Endothelial cell of umbilical vein (primary cell): Measurements from ENCODE around the gene ARFGEF3. TPM values are rescaled to one million over a fixed set of nuclear protein-coding genes. Genes with fewer than 3 reads are reported as not detected.

Experiments used
- BruUV-seq: library from RNA; stranded (reverse); fragments of 400-500 nt; replicated peaks from 2 replicates; lab custom pipeline; 2021; lab: Mats Ljungman, UMichigan
- CTCF ChIA-PET: fragments of 300-600, 350-600 bp; sonication (Branson Sonifier 250); formaldehyde crosslinking; loops from one replicate; lab custom pipeline; 2021; ENCODE audit warnings: antibody characterized with exemption, inconsistent platforms; lab: Charles Lee
- POLR2A ChIA-PET: fragments of 300-600, 350-600 bp; sonication (Branson Sonifier 250); formaldehyde crosslinking; loops from one replicate; lab custom pipeline; 2021; ENCODE audit warnings: antibody characterized with exemption, inconsistent platforms; lab: Charles Lee
- DNase-seq: peaks from one replicate; pipeline ENCODE4 v3.0.0-alpha.2; 2011; ENCODE audit warnings: low read depth, low spot score
- FAIRE-seq: peaks from 2 replicates; lab custom pipeline; 2011; peaks lifted over from hg19 to GRCh38; lab: Jason Lieb, UNC
- H2AFZ ChIP-seq: 2 replicates; pipeline ENCODE4 v1.6.0; 2012; ENCODE audit warnings: low read depth, low read length, control low read depth, inconsistent platforms
- H3K27ac ChIP-seq: 2 replicates; pipeline ENCODE4 v1.5.1; 2011; ENCODE audit warnings: low read depth, mild to moderate bottlenecking, control low read depth, low read length, moderate library complexity; ENCODE audit not compliant: insufficient read depth
- H3K27me3 ChIP-seq, 2 experiments: 2 replicates each; pipeline versions ENCODE4 v1.6.0 to v1.6.1; 2011; ENCODE audit warnings: low read length in 2 of 2, mixed read lengths in 1 of 2; ENCODE audit not compliant: control insufficient read depth in 2 of 2, insufficient read depth in 2 of 2
- H3K36me3 ChIP-seq, 2 experiments: 2 replicates in 1 of 2; 3 replicates in 1 of 2; pipeline ENCODE4 v1.5.1; 2011; ENCODE audit warnings: low read length in 2 of 2, mild to moderate bottlenecking in 1 of 2, moderate library complexity in 1 of 2; ENCODE audit not compliant: control insufficient read depth in 2 of 2, insufficient read depth in 2 of 2; ENCODE audit errors: extremely low read depth in 1 of 2
- H3K4me1 ChIP-seq: 3 replicates; pipeline ENCODE4 v1.5.1; 2011; ENCODE audit warnings: mild to moderate bottlenecking, low read length; ENCODE audit not compliant: control insufficient read depth, insufficient read depth; ENCODE audit errors: extremely low read depth
- H3K4me2 ChIP-seq: 2 replicates; pipeline ENCODE4 v1.6.1; 2011; ENCODE audit warnings: low read length, control low read depth, mixed read lengths; ENCODE audit not compliant: insufficient read depth
- H3K4me3 ChIP-seq, 3 experiments: fragments of 200-600 bp in 1 of 3; sonication (generic), shearing (Covaris generic) in 1 of 3; replicated peaks in 1 of 3; 2 replicates each; pipeline ENCODE4 v1.5.1; 2011 to 2016; ENCODE audit warnings: control low read depth in 3 of 3, low read length in 3 of 3, mild to moderate bottlenecking in 2 of 3, inconsistent platforms in 1 of 3, low read depth in 1 of 3, moderate library complexity in 1 of 3; ENCODE audit not compliant: insufficient read depth in 1 of 3
- H3K79me2 ChIP-seq: 2 replicates; pipeline ENCODE4 v1.6.0; 2012; ENCODE audit warnings: low read length, inconsistent platforms; ENCODE audit not compliant: control insufficient read depth, insufficient read depth
- H3K9ac ChIP-seq: replicated peaks from 2 replicates; pipeline ENCODE3; 2011; ENCODE audit warnings: low read length, control low read depth; ENCODE audit not compliant: insufficient read depth; ENCODE audit errors: extremely low read depth
- H3K9me1 ChIP-seq: replicated peaks from 3 replicates; pipeline ENCODE4 v1.6.0; 2011; ENCODE audit warnings: mild to moderate bottlenecking, low read length; ENCODE audit not compliant: control insufficient read depth, insufficient read depth; ENCODE audit errors: extremely low read depth
- H3K9me3 ChIP-seq: replicated peaks from 2 replicates; pipeline ENCODE4 v1.5.1; 2012; ENCODE audit warnings: low read length, inconsistent platforms; ENCODE audit not compliant: control insufficient read depth, insufficient read depth
- H4K20me1 ChIP-seq: replicated peaks from 2 replicates; pipeline ENCODE3; 2011; ENCODE audit warnings: mild to moderate bottlenecking, low read length; ENCODE audit not compliant: control insufficient read depth, insufficient read depth; ENCODE audit errors: extremely low read depth
- CTCF ChIP-seq, 2 donors: IDR thresholded peaks; 1 replicate in 1 of 2; 2 replicates in 1 of 2; pipeline ENCODE4 v1.5.1; 2011; ENCODE audit warnings: low read length in 2 of 2, mild to moderate bottlenecking in 2 of 2, moderate library complexity in 2 of 2, control low read depth in 1 of 2, inconsistent platforms in 1 of 2, low read depth in 1 of 2; ENCODE audit not compliant: insufficient read depth in 1 of 2; ENCODE audit errors: extremely low read depth in 1 of 2
- EZH2 ChIP-seq: IDR thresholded peaks from 2 replicates; pipeline ENCODE4 v1.6.1; 2012; ENCODE audit warnings: borderline replicate concordance, low read depth, mild to moderate bottlenecking, moderate library complexity, low read length, inconsistent platforms; ENCODE audit not compliant: severe bottlenecking
- FOS ChIP-seq: IDR thresholded peaks from 2 replicates; pipeline ENCODE4 v1.6.1; 2011; ENCODE audit warnings: mild to moderate bottlenecking, low read length, moderate library complexity, borderline replicate concordance; ENCODE audit not compliant: insufficient read depth
- GATA2 ChIP-seq: IDR thresholded peaks from 2 replicates; pipeline ENCODE4 v1.7.0; 2011; ENCODE audit warnings: low read depth, mild to moderate bottlenecking, moderate library complexity, mixed read lengths, low read length; ENCODE audit not compliant: insufficient read length, insufficient read depth
- JUN ChIP-seq: IDR thresholded peaks from 2 replicates; pipeline ENCODE4 v1.6.1; 2011; ENCODE audit warnings: borderline replicate concordance, low read depth; ENCODE audit not compliant: insufficient read length, insufficient read depth
- MAX ChIP-seq: IDR thresholded peaks from 2 replicates; pipeline ENCODE4 v1.6.1; 2011; ENCODE audit not compliant: insufficient read depth, insufficient read length
- MYC ChIP-seq: IDR thresholded peaks from one replicate; pipeline ENCODE4 v1.6.1; 2011; ENCODE audit warnings: mild to moderate bottlenecking, low read depth, low read length
- POLR2A ChIP-seq: IDR thresholded peaks from 2 replicates; pipeline ENCODE4 v1.6.1; 2012; ENCODE audit warnings: low read depth, mild to moderate bottlenecking, control low read depth, low read length
- POLR2AphosphoS5 ChIP-seq: IDR thresholded peaks from 2 replicates; pipeline ENCODE4 v1.6.1; 2012; ENCODE audit warnings: low read depth, mild to moderate bottlenecking, control low read depth, low read length, moderate library complexity; ENCODE audit not compliant: insufficient read depth
- dilution Hi-C: fragments of 300-500 bp; cut with MboI; formaldehyde crosslinking; loops from one replicate; pipeline ENCODE4 v1.15.0; 2019; ENCODE audit warnings: low sequenced_read_pairs; ENCODE audit not compliant: extremely low pct_ligation_motif_present
- intact Hi-C: fragments of 100-400 bp; cut with micrococcal nuclease; formaldehyde crosslinking; loops from one replicate; pipeline ENCODE4 v1.10.0; 2022
- polyA plus RNA-seq, 4 experiments: library from polyadenylated mRNA; depleted of rRNA in 3 of 4; stranded (reverse) in 3 of 4; unstranded in 1 of 4; fragments of >200 nt; gene quantifications; 2 replicates each; pipeline versions ENCODE4 v1.2.1 to v1.2.3, GENCODE V29; 2011 to 2012; ENCODE audit warnings: missing spikeins in 1 of 4
- total RNA-seq: library from RNA; stranded (reverse); gene quantifications from 2 replicates; pipeline ENCODE4 v1.2.3, GENCODE V29; 2021

Gene ARFGEF3
- total and polyA plus RNA-seq, 2 donors (not counting 3 experiments of a cell fraction or from before 2014, with no cell fraction given) = 1.3 to 7.3 TPM

DNA sequence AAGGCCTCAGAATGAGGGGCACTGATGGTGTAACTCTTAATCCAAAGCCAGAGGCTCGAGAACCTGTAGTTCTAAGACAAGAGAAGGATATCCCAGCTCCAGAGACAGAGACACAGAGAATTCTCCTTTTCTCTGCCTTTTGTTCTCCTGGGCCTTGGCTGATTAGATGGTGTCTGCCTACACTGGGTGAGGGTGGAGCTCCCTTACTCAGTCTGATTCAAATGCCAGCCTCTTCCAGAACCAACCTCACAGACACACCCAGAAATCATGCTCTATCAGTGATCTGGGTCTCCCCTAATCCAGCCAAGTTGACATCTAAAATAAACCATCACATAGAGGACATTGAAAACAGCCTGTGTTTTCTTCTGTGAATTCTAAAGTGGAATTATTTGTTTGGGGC, 148.0 kb downstream of the ARFGEF3 start:
- no peaks in the 10 kb centered on the region for H3K4me1 ChIP-seq
- dilution Hi-C loops (no loop called here), intact Hi-C loops (no loop called here)
- no peaks in the 10 kb centered on the region for H3K9me1 ChIP-seq
- no peak overlapping the region for H3K27ac ChIP-seq
- TF ChIP-seq POLR2A = no peak
- TF ChIP-seq POLR2AphosphoS5 = no peak
- no peak for TF ChIP-seq JUN
- no peak for TF ChIP-seq GATA2
- TF ChIP-seq FOS = no peak
- TF ChIP-seq MYC = no peak
- TF ChIP-seq EZH2 = no peak
- no peak for TF ChIP-seq MAX
- no peak for TF ChIP-seq CTCF (IDR thresholded peaks at IDR 0.05; ENCODE audit: extremely low read depth in 1 of 2, insufficient read depth in 1 of 2, low read depth in 1 of 2, low read length in 2 of 2)
- H3K4me3 ChIP-seq = no peak overlapping the region
- no peak overlapping the region for H3K4me2 ChIP-seq
- BruUV-seq = no TSS peak
- no peak for DNase-seq
- H2AFZ ChIP-seq = no peak overlapping the region
- ChIA-PET CTCF (interaction anchor here (1.2 kb wide), 1 partner anchor 19 kb away, joined by 4 read pairs; no protein-coding TSS in a partner anchor), POLR2A (no interaction called here)
- FAIRE-seq = no peak
- no peaks in the 10 kb centered on the region for H3K36me3 ChIP-seq
- no peak overlapping the region for H3K9ac ChIP-seq
- H4K20me1 ChIP-seq = no peaks in the 10 kb centered on the region
- H3K27me3 ChIP-seq = no peaks in the 10 kb centered on the region
- no peaks in the 10 kb centered on the region for H3K79me2 ChIP-seq
- no peaks in the 10 kb centered on the region for H3K9me3 ChIP-seq
